ENCODE results near the gene SRC.

SRC gene

DNA sequence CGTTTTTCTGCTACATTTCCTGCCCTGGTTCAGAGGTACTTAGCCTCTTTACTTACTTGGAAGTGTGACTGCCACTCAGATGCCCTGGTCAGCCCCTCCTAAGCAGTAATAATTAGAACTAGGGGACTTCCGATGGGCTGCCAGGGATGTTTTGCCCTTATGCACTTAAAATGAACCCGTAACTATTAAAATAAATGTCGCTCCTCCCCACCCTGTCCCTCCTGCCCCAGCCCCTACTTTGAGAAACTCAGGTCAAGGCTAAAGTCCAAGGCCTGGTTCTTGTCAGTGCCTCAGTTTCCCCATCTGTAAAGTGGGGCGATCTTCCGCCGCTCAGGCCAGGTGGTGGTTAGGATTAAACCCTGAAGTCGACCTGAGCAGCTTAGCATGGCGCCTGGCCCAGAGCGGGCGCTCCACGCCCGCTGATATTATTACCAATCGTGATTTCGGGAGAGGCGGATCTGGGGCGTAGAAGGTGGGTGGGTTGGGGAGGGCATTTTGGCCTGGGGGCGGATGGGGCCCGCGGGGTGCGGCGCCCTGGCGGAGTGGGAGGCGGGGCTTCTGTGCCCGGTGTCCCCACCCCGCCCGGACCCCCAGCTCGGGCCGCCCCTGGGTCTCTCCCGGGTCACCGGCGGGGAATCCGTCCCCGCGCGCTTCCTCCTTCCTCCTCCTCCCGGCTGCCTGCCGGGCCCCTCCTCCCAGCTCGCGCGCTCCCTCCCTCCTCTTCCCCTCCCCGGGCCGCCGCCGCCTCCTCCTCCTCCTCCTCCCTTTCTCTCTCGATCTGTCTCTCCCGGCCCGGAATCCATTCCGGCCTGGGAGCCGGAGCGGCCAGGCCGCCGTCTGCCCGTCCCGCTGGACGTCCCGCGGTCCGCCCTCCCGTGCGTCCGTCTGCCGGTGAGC lies at the start of gene SRC:
TSS of gene SRC (plus strand) at position 802 of the 897 bp plus-strand sequence. CDS start 38,014 bp downstream, outside the sequence.
- Histone ChIP-seq H3K27ac (no peak within 1 kb of the TSS), H3K36me3 (replicated peaks) (no peaks in the 10 kb centered on the region), H3K27me3 (replicated peaks) (no peaks in the 10 kb centered on the region), H3K4me3 (ENCODE audit: low read depth, low read length) (peak within 1 kb of the TSS; percentile 57)
- in situ Hi-C loops (cut with HindIII; ENCODE audit: low pct_ligation_motif_present, low sequenced_read_pairs) = no loop called here
- peak; percentile 49 for DNase-seq
- TF ChIP-seq, protein P1, sequence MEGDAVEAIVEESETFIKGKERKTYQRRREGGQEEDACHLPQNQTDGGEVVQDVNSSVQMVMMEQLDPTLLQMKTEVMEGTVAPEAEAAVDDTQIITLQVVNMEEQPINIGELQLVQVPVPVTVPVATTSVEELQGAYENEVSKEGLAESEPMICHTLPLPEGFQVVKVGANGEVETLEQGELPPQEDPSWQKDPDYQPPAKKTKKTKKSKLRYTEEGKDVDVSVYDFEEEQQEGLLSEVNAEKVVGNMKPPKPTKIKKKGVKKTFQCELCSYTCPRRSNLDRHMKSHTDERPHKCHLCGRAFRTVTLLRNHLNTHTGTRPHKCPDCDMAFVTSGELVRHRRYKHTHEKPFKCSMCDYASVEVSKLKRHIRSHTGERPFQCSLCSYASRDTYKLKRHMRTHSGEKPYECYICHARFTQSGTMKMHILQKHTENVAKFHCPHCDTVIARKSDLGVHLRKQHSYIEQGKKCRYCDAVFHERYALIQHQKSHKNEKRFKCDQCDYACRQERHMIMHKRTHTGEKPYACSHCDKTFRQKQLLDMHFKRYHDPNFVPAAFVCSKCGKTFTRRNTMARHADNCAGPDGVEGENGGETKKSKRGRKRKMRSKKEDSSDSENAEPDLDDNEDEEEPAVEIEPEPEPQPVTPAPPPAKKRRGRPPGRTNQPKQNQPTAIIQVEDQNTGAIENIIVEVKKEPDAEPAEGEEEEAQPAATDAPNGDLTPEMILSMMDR (IDR thresholded peaks at IDR 0.05; ENCODE audit: low read depth, low read length, missing control alignments) = no peak

DNA sequence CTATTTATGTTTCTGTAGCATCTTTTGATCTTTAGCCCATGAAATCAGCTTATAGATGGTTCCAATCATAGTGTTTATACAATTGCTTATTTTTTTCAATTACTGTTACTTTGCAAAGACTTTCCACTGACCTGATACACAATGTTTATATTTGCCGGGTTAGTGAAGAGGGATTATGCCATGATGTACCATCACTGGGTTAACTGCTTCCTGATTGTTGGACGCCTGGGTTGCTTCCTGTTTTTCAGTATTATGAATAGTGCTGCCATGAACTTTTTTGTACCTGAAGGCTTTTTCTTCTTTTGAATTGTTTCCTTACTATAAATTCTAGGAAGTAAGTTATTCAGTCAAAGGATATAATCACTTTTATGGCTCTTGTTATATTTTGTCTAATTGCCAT lies 49.6 kb upstream of the SRC start:
- DNase-seq = no peak
- peaks cover 11% of the 10 kb centered on the region for H3K36me3 ChIP-seq (replicated peaks)
- TF ChIP-seq, protein P1 (IDR thresholded peaks at IDR 0.05; ENCODE audit: low read depth, low read length, missing control alignments) = no peak
- no peaks in the 10 kb centered on the region for H3K27me3 ChIP-seq (replicated peaks)
- H3K4me3 ChIP-seq (ENCODE audit: low read depth, low read length) = no peak overlapping the region
- in situ Hi-C loops (cut with HindIII; ENCODE audit: low pct_ligation_motif_present, low sequenced_read_pairs) = no loop called here
- H3K27ac ChIP-seq = no peak overlapping the region

- Histone ChIP-seq H3K4me3 (ENCODE audit: low read depth, low read length) (no peak overlapping the region), H3K27me3 (replicated peaks) (no peaks in the 10 kb centered on the region), H3K27ac (no peak overlapping the region), H3K36me3 (replicated peaks) (peaks cover 19% of the 10 kb centered on the region)
- TF ChIP-seq, protein P1 (IDR thresholded peaks at IDR 0.05; ENCODE audit: low read depth, low read length, missing control alignments) = no peak
- no peak for DNase-seq
- in situ Hi-C loops (cut with HindIII; ENCODE audit: low pct_ligation_motif_present, low sequenced_read_pairs) = no loop called here
These were observed 48.7 kb upstream of the SRC start for GRCh38 chr20:37297066-37297736.

DNA sequence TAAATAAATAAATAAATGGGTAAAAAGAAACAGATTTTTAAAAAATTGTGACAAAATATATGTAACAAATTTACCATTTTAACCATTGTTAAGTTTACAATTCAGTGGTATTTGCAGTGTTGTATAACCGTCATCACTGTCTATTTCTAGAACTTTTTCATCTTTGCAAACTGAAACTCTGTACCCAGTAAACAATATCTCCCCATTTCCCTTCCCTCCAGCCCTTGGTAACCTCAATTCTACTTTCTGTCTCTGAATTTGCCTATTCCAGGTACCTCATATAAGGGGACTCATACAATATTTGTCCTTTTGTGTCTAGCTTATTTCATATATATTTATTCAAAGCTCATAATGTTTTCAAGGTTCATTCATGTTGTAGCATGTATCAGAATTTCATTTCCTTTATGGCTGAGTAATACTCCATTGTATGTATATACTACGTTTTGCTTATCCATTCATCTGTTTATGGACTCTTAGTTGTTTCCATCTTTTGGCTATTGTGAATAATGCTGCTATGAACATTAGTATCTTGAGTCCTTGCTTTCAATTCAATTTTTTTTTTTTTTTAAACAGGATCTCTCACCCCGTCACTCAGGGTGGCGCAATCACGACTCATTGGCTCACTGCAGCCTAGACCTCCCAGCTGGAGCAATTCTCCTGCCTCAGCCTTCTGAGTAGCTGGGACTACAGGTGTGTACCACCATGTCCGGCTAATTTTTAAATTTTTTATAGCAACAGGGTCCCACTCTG lies 47.6 kb upstream of the SRC start:
- H3K27ac ChIP-seq = no peak overlapping the region
- in situ Hi-C loops (cut with HindIII; ENCODE audit: low pct_ligation_motif_present, low sequenced_read_pairs) = no loop called here
- peak; percentile 32 for DNase-seq
- TF ChIP-seq, protein P1 (IDR thresholded peaks at IDR 0.05; ENCODE audit: low read depth, low read length, missing control alignments) = no peak
- H3K36me3 ChIP-seq (replicated peaks) = peaks cover 16% of the 10 kb centered on the region
- H3K27me3 ChIP-seq (replicated peaks) = no peaks in the 10 kb centered on the region
- H3K4me3 ChIP-seq (ENCODE audit: low read depth, low read length) = no peak overlapping the region

GRCh38 chr20:37299718-37300528 lies 46.0 kb upstream of the SRC start:
- no peak for DNase-seq
- in situ Hi-C loops (cut with HindIII; ENCODE audit: low pct_ligation_motif_present, low sequenced_read_pairs) = no loop called here
- Histone ChIP-seq H3K27me3 (replicated peaks) (no peaks in the 10 kb centered on the region), H3K27ac (no peak overlapping the region), H3K36me3 (replicated peaks) (peaks cover 17% of the 10 kb centered on the region), H3K4me3 (ENCODE audit: low read depth, low read length) (no peak overlapping the region)
- TF ChIP-seq, protein P1 (IDR thresholded peaks at IDR 0.05; ENCODE audit: low read depth, low read length, missing control alignments) = no peak

Measured in brain microvascular endothelial cell (primary cell).